ENCODE data around the gene CAPN10.

CAPN10 gene

GRCh38 chr2:240579771-240580614 is 6.5 kb upstream of the CAPN10 start:
- H3K4me3 ChIP-seq (ENCODE audit: low read depth, low read length) = no peak overlapping the region
- H3K36me3 ChIP-seq = peaks cover 24% of the 10 kb centered on the region
- no peak overlapping the region for H3K27ac ChIP-seq
- H3K27me3 ChIP-seq (ENCODE audit: insufficient read depth, low read depth, severe bottlenecking) = no peaks in the 10 kb centered on the region
- TF ChIP-seq CTCF (IDR thresholded peaks at IDR 0.05; ENCODE audit: low read depth, low read length) = peak; percentile 71
- no peaks in the 10 kb centered on the region for H3K9me3 ChIP-seq (ENCODE audit: severe bottlenecking)
- DNase-seq = peak; percentile 53

- peaks cover 23% of the 10 kb centered on the region for H3K36me3 ChIP-seq
- H3K4me3 ChIP-seq (ENCODE audit: low read depth, low read length) = no peak overlapping the region
- H3K9me3 ChIP-seq (ENCODE audit: severe bottlenecking) = no peaks in the 10 kb centered on the region
- no peak for TF ChIP-seq CTCF (IDR thresholded peaks at IDR 0.05; ENCODE audit: low read depth, low read length)
- H3K27ac ChIP-seq = no peak overlapping the region
- H3K27me3 ChIP-seq (ENCODE audit: insufficient read depth, low read depth, severe bottlenecking) = no peaks in the 10 kb centered on the region
- DNase-seq = no peak
Observed at GRCh38 chr2:240581811-240582210, 4.7 kb upstream of the CAPN10 start.

GRCh38 chr2:240582781-240583180 is 3.8 kb upstream of the CAPN10 start:
- Histone ChIP-seq H3K36me3 (peaks cover 14% of the 10 kb centered on the region), H3K9me3 (ENCODE audit: severe bottlenecking) (no peaks in the 10 kb centered on the region), H3K4me3 (ENCODE audit: low read depth, low read length) (no peak overlapping the region), H3K27ac (no peak overlapping the region), H3K27me3 (ENCODE audit: insufficient read depth, low read depth, severe bottlenecking) (no peaks in the 10 kb centered on the region)
- DNase-seq = no peak
- no peak for TF ChIP-seq CTCF (IDR thresholded peaks at IDR 0.05; ENCODE audit: low read depth, low read length)

GRCh38 chr2:240583774-240584173 is 2.8 kb upstream of the CAPN10 start:
- TF ChIP-seq CTCF (IDR thresholded peaks at IDR 0.05; ENCODE audit: low read depth, low read length) = no peak
- no peaks in the 10 kb centered on the region for H3K9me3 ChIP-seq (ENCODE audit: severe bottlenecking)
- DNase-seq = no peak
- H3K27me3 ChIP-seq (ENCODE audit: insufficient read depth, low read depth, severe bottlenecking) = no peaks in the 10 kb centered on the region
- H3K36me3 ChIP-seq = peaks cover 8% of the 10 kb centered on the region
- H3K27ac ChIP-seq = peak overlapping the region; percentile 98
- H3K4me3 ChIP-seq (ENCODE audit: low read depth, low read length) = no peak overlapping the region

GRCh38 chr2:240584486-240585031 is 2.0 kb upstream of the CAPN10 start:
- no peaks in the 10 kb centered on the region for H3K9me3 ChIP-seq (ENCODE audit: severe bottlenecking)
- H3K36me3 ChIP-seq = peaks cover 12% of the 10 kb centered on the region
- peak; percentile 75 for DNase-seq
- no peak for TF ChIP-seq CTCF (IDR thresholded peaks at IDR 0.05; ENCODE audit: low read depth, low read length)
- no peaks in the 10 kb centered on the region for H3K27me3 ChIP-seq (ENCODE audit: insufficient read depth, low read depth, severe bottlenecking)
- H3K4me3 ChIP-seq (ENCODE audit: low read depth, low read length) = peak overlapping the region; percentile 89; the same call in 1 of the 2 replicates
- H3K27ac ChIP-seq = peak overlapping the region; percentile 98
